Measurements from ENCODE around the gene RAB3A. TPM values are rescaled to one million over a fixed set of nuclear protein-coding genes. Genes with fewer than 3 reads are reported as not detected.

The RAB3A gene
- total and polyA plus RNA-seq, 9 of the 15 experiments (the other 6 are each of a cell fraction or from before 2014, with no cell fraction given): 0.17 to 5.1 (median 0.90) TPM; not detected in 1

GRCh38 chr19:18160493-18160970, 43.3 kb downstream of the RAB3A start (continued):
- TF ChIP-seq CHAMP1 (IDR thresholded peaks at IDR 0.05) (no peak), ATF6 (CRISPR knock-in tag; IDR thresholded peaks at IDR 0.05) (no peak), GTF3C2 (IDR thresholded peaks at IDR 0.05; ENCODE audit: borderline replicate concordance, extremely low read depth, insufficient read length) (no peak), HIVEP1 (CRISPR knock-in tag; IDR thresholded peaks at IDR 0.05) (no peak), CCAR2 (IDR thresholded peaks at IDR 0.05; ENCODE audit: low read depth, low read length) (no peak), SMARCA5 (IDR thresholded peaks at IDR 0.05) (0 out of 2 replicates have a peak, but pooled peaks have one; percentile 40), CREBBP (IDR thresholded peaks at IDR 0.05; ENCODE audit: low read depth, low read length) (no peak), TARDBP (IDR thresholded peaks at IDR 0.05) (no peak), ZNF586 (CRISPR knock-in tag; conservative IDR thresholded peaks at IDR 0.05) (no peak), PTBP1 (IDR thresholded peaks at IDR 0.05; ENCODE audit: low read depth, low read length) (0 out of 2 replicates have a peak, but pooled peaks have one; percentile 63), PCBP1 (IDR thresholded peaks at IDR 0.05; ENCODE audit: low read depth, low read length, poor library complexity, severe bottlenecking) (peak; percentile 70), SUPT5H (IDR thresholded peaks at IDR 0.05) (0 out of 2 replicates have a peak, but pooled peaks have one; percentile 53), ERF (CRISPR knock-in tag; IDR thresholded peaks at IDR 0.05) (no peak), DNMT1 (IDR thresholded peaks at IDR 0.05) (no peak), SIRT6 (IDR thresholded peaks at IDR 0.05; ENCODE audit: low read depth, low read length) (no peak), PHF21A (IDR thresholded peaks at IDR 0.05; ENCODE audit: borderline replicate concordance, low read depth) (no peak), ZBTB49 (CRISPR knock-in tag; IDR thresholded peaks at IDR 0.05; ENCODE audit: borderline replicate concordance) (no peak), ZNF696 (CRISPR knock-in tag; conservative IDR thresholded peaks at IDR 0.05) (no peak)
